SKM-1 (cell line): Measurements from ENCODE around the gene GPC6.

Experiments
- DNase-seq: peaks from one replicate; lab custom pipeline; 2025; ENCODE audit not compliant: unreplicated experiment; lab: John Stamatoyannopoulos, UW

Gene GPC6

DNA sequence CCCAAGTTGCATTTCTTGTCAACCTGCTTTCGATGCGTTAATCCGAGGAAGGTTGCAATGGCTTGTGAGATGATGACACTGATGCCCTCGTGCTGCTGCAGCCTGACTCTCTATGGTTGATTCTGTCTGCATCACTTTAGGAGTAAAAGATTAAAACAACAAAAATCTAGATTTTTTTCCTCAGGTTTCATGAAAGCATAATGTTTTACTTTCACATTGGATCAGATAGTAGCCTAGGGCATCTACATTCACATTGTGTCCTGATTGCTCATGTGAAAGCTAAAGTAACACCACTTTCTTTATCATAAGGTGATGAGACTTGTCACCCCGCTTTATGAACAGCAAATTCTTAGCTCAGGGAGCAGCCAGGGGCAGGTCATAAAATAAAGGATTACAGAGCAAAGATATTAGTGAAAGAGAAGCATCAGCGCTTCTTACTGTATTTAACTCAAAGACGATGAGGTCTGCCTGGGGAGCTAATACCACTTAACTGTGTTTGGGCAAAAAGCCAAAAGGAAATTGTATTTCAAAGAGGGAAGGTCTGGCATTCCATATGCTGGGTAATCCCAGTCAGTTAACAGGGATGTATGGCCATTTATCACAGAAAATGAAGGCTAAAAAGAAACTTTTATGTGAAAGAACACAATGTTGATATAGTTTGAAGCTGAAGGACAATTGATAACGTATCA, 270.5 kb downstream of the GPC6 start:
- no peak for DNase-seq

DNA sequence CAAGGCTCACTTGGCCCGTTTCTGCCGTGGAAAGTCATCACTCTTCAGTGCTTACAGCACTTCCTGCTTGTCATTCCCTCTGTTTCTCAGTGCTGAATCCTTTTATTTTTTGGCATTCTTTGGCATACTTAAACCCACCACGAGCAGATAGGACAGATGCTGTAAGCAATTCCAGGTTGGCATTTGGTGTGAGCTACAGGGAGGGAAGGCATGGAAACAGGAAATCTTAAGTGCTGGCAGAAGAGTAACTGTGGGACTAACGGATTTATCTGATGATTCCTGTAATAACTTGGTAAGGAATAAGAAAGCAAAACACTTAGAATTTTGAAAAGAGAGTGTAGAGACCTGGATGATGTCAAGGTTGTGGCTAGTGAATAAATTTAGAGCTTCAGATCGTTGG, 273.4 kb downstream of the GPC6 start:
- DNase-seq, result no peak

DNA sequence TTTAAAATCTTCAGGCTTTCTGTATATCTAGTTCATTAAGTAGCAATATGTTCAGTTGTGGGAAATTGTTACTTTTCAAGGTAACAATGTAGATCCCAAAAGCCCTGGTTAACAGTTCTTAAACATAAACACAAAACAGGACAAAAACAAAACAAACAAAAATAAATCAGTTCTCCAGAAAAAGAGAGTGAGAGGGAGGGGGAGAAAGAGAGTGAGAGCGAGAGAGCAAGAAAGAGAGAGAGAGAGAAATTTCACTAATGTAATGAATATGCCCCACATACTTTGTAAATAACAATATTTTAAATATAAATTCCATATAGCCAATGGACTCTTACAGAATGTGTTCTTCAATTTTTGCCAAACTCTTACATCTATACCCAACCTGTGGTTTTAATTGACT, 275.5 kb downstream of the GPC6 start:
- DNase-seq, result no peak

DNA sequence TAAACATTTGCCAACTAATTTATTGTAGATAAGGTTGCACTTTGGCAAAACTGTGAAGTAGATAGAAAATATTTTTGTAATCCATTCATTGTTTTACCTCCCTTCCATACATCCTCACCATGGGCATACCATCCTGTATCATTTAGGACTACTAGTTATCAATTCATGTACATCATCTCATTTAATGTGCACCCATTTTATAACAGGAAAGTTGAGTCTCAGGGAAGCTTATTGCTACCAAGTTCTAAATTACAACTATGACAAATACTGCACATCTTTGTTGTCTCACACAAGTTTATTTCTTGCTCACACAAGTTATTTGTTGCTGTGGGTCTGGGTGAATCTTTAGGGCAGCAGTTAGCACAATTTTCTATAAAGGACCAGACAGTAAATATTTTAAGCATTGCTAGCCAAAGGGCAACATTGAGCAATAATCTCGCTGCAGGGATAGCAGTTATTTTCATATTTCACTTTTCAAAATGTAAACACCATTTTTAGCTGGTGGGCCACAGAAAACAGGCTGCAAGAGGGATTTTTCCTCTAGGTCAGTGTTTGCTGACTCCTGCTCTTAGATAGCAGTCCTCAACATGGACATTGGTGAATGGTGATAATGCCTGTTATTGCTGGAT, 276.5 kb downstream of the GPC6 start:
- DNase-seq, result no peak

DNA sequence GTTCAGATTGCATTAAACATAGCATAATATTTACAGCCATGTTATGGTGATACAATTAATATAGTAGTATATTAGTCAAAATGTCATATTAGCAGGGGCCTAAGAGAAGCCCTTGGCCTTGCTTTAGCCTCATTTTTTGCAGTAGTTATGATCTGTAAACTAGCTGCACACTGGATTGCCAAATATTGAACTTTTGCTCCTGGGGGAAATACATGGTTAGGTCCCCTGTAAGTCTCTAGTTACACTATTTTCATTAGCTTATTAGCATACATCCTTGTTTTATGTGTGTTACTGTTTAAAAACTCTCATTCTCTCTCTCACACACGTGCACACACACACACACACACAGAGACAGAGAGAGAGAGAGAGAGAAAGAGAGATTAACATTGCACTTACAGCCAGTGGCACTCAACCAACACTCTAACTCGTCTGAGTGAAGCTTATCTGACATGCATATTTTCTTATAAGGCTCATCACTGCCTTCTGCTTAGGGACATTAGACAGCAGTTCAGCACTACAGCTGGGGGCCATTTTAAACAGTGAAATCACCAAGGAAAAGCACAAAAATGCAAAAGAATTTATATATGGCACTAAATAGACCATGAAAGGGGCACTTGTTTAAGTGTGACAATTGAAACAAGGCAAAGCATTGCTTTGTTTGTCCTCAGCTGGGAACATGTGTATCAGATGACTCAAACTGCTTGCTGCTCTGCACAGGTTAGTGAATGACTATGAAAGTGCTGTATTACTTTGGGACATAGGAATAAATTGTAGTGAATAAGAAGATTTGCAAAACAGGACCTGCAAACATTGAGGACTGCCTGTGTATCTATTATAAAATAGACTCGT, 278.7 kb downstream of the GPC6 start:
- DNase-seq, result no peak

- no peak for DNase-seq
These were observed 284.4 kb downstream of the GPC6 start for GRCh38 chr13:93511011-93511410.

- no peak for DNase-seq
These were observed 288.7 kb downstream of the GPC6 start for GRCh38 chr13:93515267-93515666.

DNA sequence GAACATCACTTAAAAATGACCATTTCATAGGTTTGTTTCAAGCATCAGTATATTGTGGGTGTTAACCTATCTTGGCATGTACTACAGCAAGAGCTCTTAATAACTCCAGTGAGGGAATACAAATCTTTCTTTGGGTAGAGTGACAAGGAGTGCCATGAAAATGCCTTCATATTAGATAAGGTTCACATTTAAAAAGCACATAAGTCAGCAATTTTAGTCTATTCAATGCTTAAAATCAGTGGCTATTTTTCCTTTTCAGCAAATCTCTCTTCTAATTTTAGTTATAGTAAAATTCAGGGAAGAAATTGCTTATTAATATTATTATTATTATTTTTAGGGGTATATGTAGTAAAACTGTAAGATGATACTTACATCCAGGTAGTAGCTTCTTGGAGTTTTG, 291.1 kb downstream of the GPC6 start:
- DNase-seq, result no peak

DNA sequence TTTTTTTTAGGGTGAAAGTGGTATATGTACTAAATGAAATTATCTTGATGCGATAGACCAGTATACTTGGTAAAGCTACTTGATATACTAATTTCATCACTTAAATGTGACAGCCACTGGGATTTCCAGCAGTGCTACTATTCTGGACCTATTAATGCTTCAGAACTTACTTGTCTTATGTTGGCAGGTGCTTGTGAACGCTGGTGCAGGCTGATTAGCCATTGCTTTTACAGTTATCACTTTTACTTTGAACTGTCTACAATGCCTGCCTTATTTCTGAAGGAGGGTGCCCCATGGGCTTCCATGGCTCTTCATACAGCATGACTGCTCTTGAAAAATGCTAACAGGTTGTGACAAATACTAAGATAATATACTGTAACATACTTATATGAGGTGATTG, 294.7 kb downstream of the GPC6 start:
- DNase-seq, result no peak

GRCh38 chr13:93522501-93522900, 295.9 kb downstream of the GPC6 start:
- no peak for DNase-seq

GRCh38 chr13:93525087-93525486, 298.5 kb downstream of the GPC6 start:
- no peak for DNase-seq

- no peak for DNase-seq
These were observed 301.2 kb downstream of the GPC6 start for GRCh38 chr13:93527748-93528297.

DNA sequence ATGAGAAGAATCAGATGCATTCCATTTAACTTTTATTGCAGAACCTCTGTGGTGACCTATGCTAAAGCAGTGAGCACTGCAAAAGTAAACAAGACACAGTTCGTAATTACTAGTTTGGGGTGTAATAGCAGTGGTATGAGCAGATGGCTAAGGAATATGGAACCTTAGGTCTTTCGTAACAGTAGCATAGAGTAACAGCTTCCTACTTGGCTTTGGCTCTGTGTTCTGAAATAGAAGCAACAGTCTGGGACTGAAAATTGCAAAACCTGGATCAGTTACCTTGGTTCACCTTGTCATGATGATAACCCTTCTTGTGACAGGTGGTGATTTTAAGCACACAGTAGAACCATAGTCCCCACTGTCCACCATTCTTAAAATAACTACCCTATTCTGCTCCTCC, 303.4 kb downstream of the GPC6 start:
- peak; percentile 52 for DNase-seq

- no peak for DNase-seq
These were observed 307.6 kb downstream of the GPC6 start for GRCh38 chr13:93534181-93534700.

GRCh38 chr13:93535251-93535650, 308.6 kb downstream of the GPC6 start:
- DNase-seq, result no peak

DNA sequence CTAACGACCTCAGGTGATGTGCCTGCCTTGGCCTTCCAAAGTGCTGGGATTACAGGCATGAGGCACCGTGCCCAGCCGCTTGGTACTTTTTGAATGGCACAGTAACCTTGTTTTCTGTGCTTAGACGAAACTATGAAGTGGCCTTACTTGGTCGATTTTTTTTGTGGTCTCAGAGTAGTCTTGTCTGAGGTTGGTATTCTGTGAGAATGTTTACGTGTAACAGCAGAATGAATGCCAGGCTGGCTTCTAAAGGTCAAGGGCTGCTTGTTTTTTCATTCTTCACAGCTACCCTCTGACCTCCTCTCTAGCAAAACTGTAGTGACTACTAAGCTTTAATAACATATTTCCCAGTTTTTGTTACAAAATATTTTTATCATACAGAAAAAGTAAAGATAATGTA, 313.3 kb downstream of the GPC6 start:
- DNase-seq, result no peak

DNA sequence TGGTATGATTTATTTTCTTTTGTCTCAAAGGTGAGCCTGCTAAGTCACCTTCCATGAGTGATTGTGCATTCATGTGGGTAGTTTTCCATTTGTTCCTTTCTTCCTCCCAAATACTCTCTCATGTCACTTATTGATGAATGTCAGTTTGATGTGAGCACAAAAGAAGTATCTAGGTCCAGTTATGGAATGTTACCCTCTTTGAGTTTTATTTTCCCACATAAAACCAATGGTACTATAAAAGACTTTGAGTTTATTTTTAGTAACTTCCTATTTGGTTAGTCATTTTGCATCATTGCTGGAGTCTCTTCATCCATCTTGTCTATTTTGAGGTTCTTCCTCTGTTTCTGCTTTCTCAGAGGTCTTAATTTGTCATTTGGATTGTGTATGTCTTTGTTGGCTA, 321.3 kb downstream of the GPC6 start:
- DNase-seq, result no peak

DNA sequence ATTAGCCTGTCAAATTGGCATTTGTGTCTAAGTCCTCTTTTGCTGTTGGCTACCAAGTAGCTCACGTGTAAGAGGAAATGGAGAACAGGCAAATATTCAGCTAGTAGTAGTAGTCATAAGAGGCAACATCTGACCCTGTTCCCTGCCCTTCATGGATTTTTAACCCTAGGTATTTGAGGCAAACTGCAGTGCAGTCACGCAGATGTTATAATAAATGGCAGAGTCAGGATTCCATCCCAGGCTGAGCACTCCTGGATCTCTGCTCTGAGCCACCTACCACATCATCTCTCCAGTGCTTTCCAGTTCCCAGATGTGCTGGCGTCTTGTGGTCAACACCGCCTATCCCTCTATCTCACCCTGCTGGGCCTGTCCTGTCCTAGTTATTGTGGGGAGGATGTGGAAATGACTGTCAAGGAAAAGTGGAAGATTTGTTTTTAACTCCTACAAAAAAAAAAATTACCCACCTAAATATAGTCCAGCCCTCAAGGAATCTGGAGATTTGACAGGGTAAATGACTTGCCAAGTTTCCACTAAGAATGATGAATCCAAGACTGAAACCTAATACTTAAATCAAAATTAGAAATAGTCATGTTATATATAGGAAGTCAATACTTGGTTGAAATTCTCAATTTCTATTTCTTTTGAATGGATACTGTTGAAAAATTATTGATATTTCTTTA, 322.9 kb downstream of the GPC6 start:
- no peak for DNase-seq

- no peak for DNase-seq
These were observed 323.6 kb downstream of the GPC6 start for GRCh38 chr13:93550236-93550635.

DNA sequence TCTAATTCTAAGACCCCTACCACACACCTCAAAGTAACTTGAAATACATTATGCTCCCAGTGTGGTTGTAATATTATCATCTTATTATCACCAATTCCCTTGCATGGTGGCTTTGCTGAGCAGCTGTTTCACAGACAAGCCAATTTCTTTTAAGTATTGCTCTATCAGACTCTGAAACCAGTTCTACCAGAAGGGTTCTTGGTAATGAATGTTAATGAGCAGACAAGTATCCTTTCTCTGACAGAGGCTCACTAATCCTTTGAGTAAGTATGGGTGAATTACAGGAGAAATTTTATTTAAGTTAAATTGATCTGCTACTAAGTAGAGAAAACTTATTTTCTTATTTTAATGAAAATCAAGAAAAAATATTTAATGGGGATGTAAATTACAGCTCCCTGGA, 326.0 kb downstream of the GPC6 start:
- no peak for DNase-seq

DNA sequence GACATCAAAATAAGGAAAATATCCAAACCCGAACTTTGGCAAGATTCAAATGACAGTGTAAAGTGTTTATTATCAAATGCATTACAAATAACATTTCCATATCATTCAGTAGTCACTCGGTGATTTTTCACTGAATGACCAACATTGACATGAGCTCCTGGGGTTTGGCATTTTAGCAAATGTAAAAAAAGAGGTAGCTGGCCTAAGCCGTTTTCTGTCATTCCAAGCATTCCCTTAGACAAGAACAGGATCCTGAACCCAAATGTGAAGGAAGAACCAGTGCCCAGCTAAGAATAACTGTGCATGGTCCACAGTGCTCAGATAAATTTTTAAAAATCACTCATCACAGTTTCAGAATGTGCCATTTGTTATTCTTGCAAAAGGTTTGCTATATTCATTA, 327.9 kb downstream of the GPC6 start:
- DNase-seq, result no peak
